RWPE1 (cell line): ENCODE results near the gene MAGEB17.

ENCODE experiments used
- CTCF ChIA-PET: fragments of 350-600 bp; sonication (Branson Sonifier 250); formaldehyde crosslinking; extraction: SDS; loops from one replicate; lab custom pipeline; 2021; lab: Yijun Ruan, JAX
- POLR2A ChIA-PET: fragments of 400-600 bp; formaldehyde crosslinking; extraction: SDS; loops from one replicate; lab custom pipeline; 2020; ENCODE audit warnings: antibody characterized with exemption; ENCODE audit not compliant: low non-redundant PET; lab: Yijun Ruan, JAX
- DNase-seq: peaks from one replicate; pipeline ENCODE4 v3.0.0; 2012; ENCODE audit warnings: low spot score
- H3K27ac ChIP-seq: fragments of 450-650 bp; 2 replicates; pipeline ENCODE4 v1.5.1; 2017
- CTCF ChIP-seq: fragments of 450-650 bp; conservative IDR thresholded peaks from 2 replicates; pipeline ENCODE4 v1.5.1; 2017; ENCODE audit warnings: low read depth, mild to moderate bottlenecking

MAGEB17 gene

GRCh38 chrX:16199343-16199742 lies 32.1 kb downstream of the MAGEB17 start:
- no peak overlapping the region for H3K27ac ChIP-seq
- no peak for DNase-seq
- no peak for TF ChIP-seq CTCF
- CTCF ChIA-PET: no interaction called here
- POLR2A ChIA-PET: no interaction called here

- CTCF ChIA-PET: no interaction called here
- DNase-seq: no peak
- POLR2A ChIA-PET: no interaction called here
- H3K27ac ChIP-seq: no peak overlapping the region
- no peak for TF ChIP-seq CTCF
Observed at GRCh38 chrX:16202943-16203342, 35.7 kb downstream of the MAGEB17 start.

GRCh38 chrX:16204538-16204937 lies 37.3 kb downstream of the MAGEB17 start:
- ChIA-PET CTCF (no interaction called here), POLR2A (no interaction called here)
- no peak overlapping the region for H3K27ac ChIP-seq
- no peak for DNase-seq
- no peak for TF ChIP-seq CTCF

- no peak overlapping the region for H3K27ac ChIP-seq
- CTCF ChIA-PET: no interaction called here
- TF ChIP-seq CTCF: no peak
- DNase-seq: no peak
- POLR2A ChIA-PET: no interaction called here
Observed at GRCh38 chrX:16205840-16206239, 38.6 kb downstream of the MAGEB17 start.

GRCh38 chrX:16207634-16208033 lies 40.4 kb downstream of the MAGEB17 start:
- CTCF ChIA-PET: no interaction called here

GRCh38 chrX:16208601-16209000 lies 41.3 kb downstream of the MAGEB17 start:
- DNase-seq: no peak
- ChIA-PET CTCF (no interaction called here), POLR2A (no interaction called here)
- H3K27ac ChIP-seq: no peak overlapping the region
- no peak for TF ChIP-seq CTCF

More at GRCh38 chrX:16207634-16208033, 40.4 kb downstream of the MAGEB17 start:
- DNase-seq: no peak
- H3K27ac ChIP-seq: no peak overlapping the region
- POLR2A ChIA-PET: no interaction called here
- TF ChIP-seq CTCF: no peak

GRCh38 chrX:16210061-16210460 lies 42.8 kb downstream of the MAGEB17 start:
- ChIA-PET CTCF (no interaction called here), POLR2A (no interaction called here)
- H3K27ac ChIP-seq: no peak overlapping the region
- no peak for DNase-seq
- TF ChIP-seq CTCF: no peak
